Fibroblast of lung (primary cell): Measurements from ENCODE around the gene NT5DC4.

Source experiments
- CTCF ChIP-seq, 2 donors: IDR thresholded peaks in 1 of 2; conservative IDR thresholded peaks in 1 of 2; 1 replicate in 1 of 2; 2 replicates in 1 of 2; pipeline ENCODE4 v1.5.1; 2011 to 2012; ENCODE audit warnings: low read length in 2 of 2, control low read depth in 1 of 2, inconsistent platforms in 1 of 2, low read depth in 1 of 2, mild to moderate bottlenecking in 1 of 2
- EZH2 ChIP-seq: IDR thresholded peaks from 2 replicates; pipeline ENCODE4 v1.5.1; 2012; ENCODE audit warnings: low read length, control low read depth, mild to moderate bottlenecking; ENCODE audit errors: missing control alignments

DNA sequence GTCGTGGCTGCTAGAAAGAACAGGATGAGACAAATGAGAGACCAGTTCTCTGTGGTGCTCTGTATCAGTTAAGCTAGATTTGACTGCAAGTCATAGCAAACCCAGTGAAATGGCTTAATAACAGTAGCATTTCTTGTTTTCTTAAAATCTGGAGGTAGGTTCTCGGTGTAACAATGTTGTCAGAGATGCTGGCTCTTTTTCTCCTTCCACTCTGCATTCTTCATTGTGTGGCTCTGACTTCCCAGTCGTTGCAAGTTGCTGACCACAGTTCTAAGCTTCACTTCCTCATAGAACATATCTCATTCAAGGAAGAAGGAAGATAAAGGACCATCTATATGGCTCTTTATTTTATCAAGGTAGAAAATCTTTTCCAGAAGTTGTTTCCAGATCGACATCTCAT lies 51.5 kb downstream of the NT5DC4 start:
- no peak for TF ChIP-seq CTCF (conservative IDR thresholded peaks at IDR 0.05 in 1 of 2, IDR thresholded peaks at IDR 0.05 in 1 of 2; ENCODE audit: low read depth in 1 of 2, low read length in 2 of 2)
- no peak for TF ChIP-seq EZH2
